GM19099 (cell line): ENCODE data around the gene IFT88.

Experiments
- POLR2A ChIP-seq: IDR thresholded peaks from 3 replicates; pipeline ENCODE4 v1.6.1; 2011; ENCODE audit warnings: low read depth; ENCODE audit not compliant: insufficient read length; ENCODE audit errors: extremely low read depth

IFT88 gene

DNA sequence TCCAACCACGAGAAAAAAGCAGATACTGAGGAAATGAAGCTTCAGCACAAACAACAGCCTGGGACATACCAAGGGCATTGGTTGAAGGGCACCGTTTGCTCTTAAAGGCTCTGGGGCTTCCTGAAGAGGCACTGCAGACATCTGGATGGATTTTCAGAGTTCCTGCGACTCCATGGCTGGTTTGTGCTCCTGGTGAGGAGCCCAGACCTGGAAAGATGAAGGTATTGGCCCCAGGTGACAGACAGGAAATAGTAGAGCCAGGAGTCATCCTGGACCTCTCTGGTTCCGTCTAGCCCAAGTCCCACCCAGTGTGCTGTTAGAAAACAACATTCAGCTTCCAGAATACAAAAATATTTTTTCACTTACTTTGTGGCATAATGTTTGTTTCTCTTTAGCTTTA lies 142.8 kb downstream of the IFT88 start:
- TF ChIP-seq POLR2A, result no peak

- TF ChIP-seq POLR2A, result no peak
Observed at GRCh38 chr13:20711301-20712044, 144.5 kb downstream of the IFT88 start.

- TF ChIP-seq POLR2A, result no peak
Observed at GRCh38 chr13:20713014-20713376, 146.0 kb downstream of the IFT88 start.

- no peak for TF ChIP-seq POLR2A
Observed at GRCh38 chr13:20713751-20714150, 146.8 kb downstream of the IFT88 start.

GRCh38 chr13:20714161-20714560 lies 147.2 kb downstream of the IFT88 start:
- TF ChIP-seq POLR2A, result no peak

DNA sequence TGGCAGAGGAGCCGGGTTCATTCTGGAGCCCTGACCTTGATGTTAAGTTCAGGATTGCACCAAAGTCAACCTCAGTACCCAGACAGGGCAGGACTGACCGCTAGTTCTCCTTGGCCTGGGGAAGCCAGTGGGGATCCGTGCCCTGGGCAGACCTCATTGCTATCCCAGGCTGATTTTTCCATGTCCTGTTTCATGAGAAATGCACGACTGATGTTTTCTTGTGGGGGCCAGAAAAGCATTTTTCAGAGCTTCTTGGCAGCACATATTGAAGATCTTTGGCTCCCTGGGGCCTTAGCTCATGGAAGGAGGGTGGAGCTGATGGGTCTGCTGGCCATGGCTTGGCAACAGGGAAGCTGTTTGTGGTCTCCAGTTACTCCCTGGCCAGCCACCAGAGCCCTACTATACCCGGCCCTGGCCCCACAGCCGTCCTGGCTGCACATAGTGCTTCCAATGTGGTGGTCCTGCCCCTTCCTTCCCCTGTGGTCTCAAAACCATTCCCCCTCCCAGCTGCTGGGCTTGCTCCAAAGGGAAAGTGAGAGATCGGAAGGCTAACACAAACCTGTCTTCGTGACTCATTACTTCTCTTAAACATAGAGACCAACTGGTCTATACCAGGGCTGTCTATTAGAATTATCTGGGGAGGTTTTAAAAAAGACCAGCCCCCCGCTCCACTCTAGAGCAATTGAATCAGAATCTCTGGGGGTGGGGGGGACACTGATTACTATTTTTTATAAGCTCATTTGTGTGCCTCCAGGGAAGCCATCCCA lies 147.8 kb downstream of the IFT88 start:
- TF ChIP-seq POLR2A, result no peak

- no peak for TF ChIP-seq POLR2A
Observed at GRCh38 chr13:20715330-20715712, 148.4 kb downstream of the IFT88 start.

DNA sequence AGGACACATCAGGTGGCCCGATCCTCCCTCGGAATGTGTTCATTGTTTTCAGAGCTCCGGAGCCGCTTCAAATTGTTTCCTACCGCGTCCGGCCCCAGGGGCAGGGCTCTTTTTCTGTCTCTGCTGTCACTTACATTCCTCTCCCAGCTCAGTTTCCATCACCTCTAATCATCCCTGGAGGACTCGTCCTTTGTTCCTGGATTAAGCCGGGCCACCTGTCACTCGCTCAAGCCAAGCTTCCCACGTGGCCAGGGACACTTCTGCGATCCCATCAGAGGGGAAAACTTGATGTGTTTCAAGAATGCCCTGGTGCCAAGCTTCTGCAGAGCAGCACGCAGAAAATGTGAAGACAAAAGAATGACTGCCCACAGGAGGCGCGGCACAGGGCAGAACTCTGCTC lies 150.0 kb downstream of the IFT88 start:
- TF ChIP-seq POLR2A, result no peak

DNA sequence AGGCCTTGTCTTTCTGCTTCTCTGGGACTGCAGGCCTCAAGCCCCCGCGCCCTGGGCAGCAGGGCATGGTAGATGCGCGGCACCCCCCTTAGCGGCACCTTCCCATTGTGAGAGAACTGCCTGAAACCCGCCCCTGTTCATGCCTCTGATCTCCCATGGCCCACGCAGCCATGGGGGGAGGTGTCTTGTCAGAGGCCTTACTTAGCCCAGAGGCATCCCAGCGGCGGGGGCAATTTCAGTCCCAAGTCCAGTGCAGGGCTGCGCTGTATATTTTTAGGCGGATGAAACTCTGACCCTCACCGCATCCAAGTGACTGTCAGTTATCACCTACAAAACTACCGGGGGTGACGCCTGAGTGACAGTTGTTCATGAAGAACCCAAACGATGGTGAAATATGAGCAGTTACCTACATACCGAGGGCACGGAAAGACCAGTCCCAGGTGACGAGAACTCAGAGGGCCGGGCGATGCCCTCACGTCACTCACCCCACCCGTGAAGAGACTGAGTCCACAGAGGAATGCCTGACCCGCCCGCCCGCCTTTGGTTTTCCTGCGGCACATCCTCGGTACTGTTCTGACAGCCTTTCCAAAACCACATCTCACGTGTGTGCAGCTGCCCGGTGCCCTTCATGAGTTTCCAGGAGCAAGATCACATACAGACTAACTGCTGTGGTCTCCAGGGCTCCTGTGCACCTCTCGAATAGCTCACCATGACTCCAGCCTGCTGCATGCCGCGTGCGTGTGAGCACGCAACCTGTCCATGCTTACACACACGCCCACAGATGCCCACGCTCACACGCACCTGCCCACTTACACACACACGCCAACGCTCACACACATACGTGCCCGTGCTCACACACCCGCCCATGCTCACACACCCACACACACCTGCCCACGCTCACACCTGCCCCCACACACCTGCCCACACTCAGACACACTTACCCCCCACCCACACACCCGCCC lies 150.9 kb downstream of the IFT88 start:
- TF ChIP-seq POLR2A, result no peak

DNA sequence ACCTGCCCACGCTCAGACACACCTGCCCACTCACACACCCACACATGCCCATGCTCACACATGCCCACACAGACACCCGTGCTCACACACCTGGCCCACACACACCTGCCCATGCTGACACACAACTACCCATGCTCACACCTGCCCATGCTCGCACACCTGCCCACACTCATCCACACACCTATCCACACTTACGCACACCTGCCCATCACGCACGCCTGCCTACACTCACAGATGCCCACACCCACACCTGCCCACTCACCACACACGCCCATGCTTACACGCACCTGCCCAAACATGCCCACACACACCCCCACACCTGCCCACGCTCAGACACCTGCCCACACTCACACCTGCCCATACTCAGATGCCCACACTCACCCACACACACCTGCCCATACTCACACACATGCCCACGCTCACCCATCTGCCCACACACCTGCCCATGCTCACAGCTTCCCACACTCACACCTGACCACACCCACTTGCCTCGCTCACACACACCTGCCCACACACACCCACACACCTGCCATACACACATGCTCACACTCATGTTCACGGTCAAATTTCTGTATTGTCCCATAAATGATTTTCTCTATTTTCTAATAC lies 152.1 kb downstream of the IFT88 start:
- TF ChIP-seq POLR2A, result no peak

- TF ChIP-seq POLR2A, result no peak
Observed at GRCh38 chr13:20719783-20720182, 152.8 kb downstream of the IFT88 start.

GRCh38 chr13:20720499-20720898 lies 153.5 kb downstream of the IFT88 start:
- no peak for TF ChIP-seq POLR2A

GRCh38 chr13:20721058-20721453 lies 154.1 kb downstream of the IFT88 start:
- TF ChIP-seq POLR2A, result no peak

- TF ChIP-seq POLR2A, result no peak
Observed at GRCh38 chr13:20721454-20722357, 154.7 kb downstream of the IFT88 start.
